GM10847 (cell line): ENCODE results near the gene NOXO1.

Experiments used
- POLR2A ChIP-seq: IDR thresholded peaks from 2 replicates; pipeline ENCODE4 v1.6.1; 2011; ENCODE audit not compliant: insufficient read length; ENCODE audit errors: extremely low read depth

The NOXO1 gene

GRCh38 chr16:1945559-1946391 is 35.5 kb downstream of the NOXO1 start:
- TF ChIP-seq POLR2A: no peak

- no peak for TF ChIP-seq POLR2A
Observed at GRCh38 chr16:1944612-1945199, 36.6 kb downstream of the NOXO1 start.

GRCh38 chr16:1942810-1943726 is 38.2 kb downstream of the NOXO1 start, which contains the start of gene MSRB1:
Gene MSRB1 (minus strand): TSS chr16:1943199. CDS start chr16:1943156, 43 bp downstream.
- peak; percentile 72 for TF ChIP-seq POLR2A

GRCh38 chr16:1942047-1942809 is 39.0 kb downstream of the NOXO1 start:
- no peak for TF ChIP-seq POLR2A

- no peak for TF ChIP-seq POLR2A
Observed at GRCh38 chr16:1941162-1942046, 39.9 kb downstream of the NOXO1 start.

GRCh38 chr16:1940273-1941161 is 40.8 kb downstream of the NOXO1 start:
- TF ChIP-seq POLR2A: no peak

- no peak for TF ChIP-seq POLR2A
Observed at GRCh38 chr16:1938910-1939309, 42.4 kb downstream of the NOXO1 start.

GRCh38 chr16:1938316-1938715 is 43.0 kb downstream of the NOXO1 start:
- TF ChIP-seq POLR2A: no peak

GRCh38 chr16:1936945-1937479 is 44.3 kb downstream of the NOXO1 start:
- TF ChIP-seq POLR2A: no peak

- no peak for TF ChIP-seq POLR2A
Observed at GRCh38 chr16:1933097-1933661, 48.1 kb downstream of the NOXO1 start.

- TF ChIP-seq POLR2A: no peak
Observed at GRCh38 chr16:1932050-1933028, 48.9 kb downstream of the NOXO1 start.
